Suprapubic skin (tissue), 4 donors: ENCODE results near the gene TADA1.

Source experiments
- CTCF ChIP-seq, 2 donors: fragments of 200-600 bp in 1 of 2; fragments of 450-650 bp in 1 of 2; sonication (generic) in 1 of 2; IDR thresholded peaks; one replicate each; pipeline ENCODE4 v1.5.1; 2016 to 2019; ENCODE audit warnings: antibody characterized with exemption in 2 of 2, mild to moderate bottlenecking in 1 of 2, moderate library complexity in 1 of 2
- EP300 ChIP-seq: sonication (generic); formaldehyde crosslinking; IDR thresholded peaks from one replicate; pipeline ENCODE4 v1.6.1; 2017; ENCODE audit warnings: antibody characterized with exemption
- POLR2A ChIP-seq, 2 donors: fragments of 450-650 bp; IDR thresholded peaks; one replicate each; pipeline ENCODE4 v1.6.1; 2017; ENCODE audit warnings: antibody characterized with exemption in 2 of 2, mild to moderate bottlenecking in 2 of 2, moderate library complexity in 2 of 2
- POLR2AphosphoS5 ChIP-seq, 3 donors: sonication (generic); formaldehyde crosslinking; IDR thresholded peaks; one replicate each; pipeline ENCODE4 v1.6.1; 2017; ENCODE audit warnings: antibody characterized with exemption in 3 of 3

GRCh38 chr1:166870584-166870983, 5.5 kb downstream of the TADA1 start:
- TF ChIP-seq CTCF (IDR thresholded peaks at IDR 0.05), result no peak
- TF ChIP-seq POLR2A (IDR thresholded peaks at IDR 0.05), result no peak
- no peak for TF ChIP-seq EP300
- TF ChIP-seq POLR2AphosphoS5 (IDR thresholded peaks at IDR 0.05), result no peak
